ENCODE data around the gene ASB10.

GRCh38 chr7:151141311-151141854 lies 45.7 kb downstream of the ASB10 start:
- no peak for TF ChIP-seq CTCF (IDR thresholded peaks at IDR 0.05; ENCODE audit: low read depth, low read length, missing input control)
- no peak for TF ChIP-seq EGR1 (IDR thresholded peaks at IDR 0.05; ENCODE audit: low read depth in 2 of 2)
- TF ChIP-seq TAF1 (conservative IDR thresholded peaks at IDR 0.05) = no peak
- no peak for TF ChIP-seq JUND (IDR thresholded peaks at IDR 0.05)
- TF ChIP-seq ZBTB33 (IDR thresholded peaks at IDR 0.05) = no peak
- no peak for TF ChIP-seq RAD21 (IDR thresholded peaks at IDR 0.05)
- no peak for TF ChIP-seq SP1 (IDR thresholded peaks at IDR 0.05)
- no peak for TF ChIP-seq MAX (IDR thresholded peaks at IDR 0.05)
- TF ChIP-seq REST (IDR thresholded peaks at IDR 0.05) = no peak
- no peak for TF ChIP-seq YY1 (IDR thresholded peaks at IDR 0.05)
- no peak for TF ChIP-seq RXRA (IDR thresholded peaks at IDR 0.05)

Data from liver (tissue), 3 donors.